Thyroid gland (tissue), 4 donors: ENCODE measurements around the gene CYP4F12.

Experiments used
- POLR2A ChIP-seq, 2 donors: fragments of 450-650 bp; IDR thresholded peaks; one replicate each; pipeline ENCODE4 v1.6.1; 2017; ENCODE audit warnings: antibody characterized with exemption in 2 of 2, mild to moderate bottlenecking in 2 of 2, moderate library complexity in 1 of 2
- TF ChIP-seq, protein P1 (sequence below), 6 experiments: fragments of 200-600 bp in 3 of 6; fragments of 450-650 bp in 3 of 6; sonication (generic) in 3 of 6; IDR thresholded peaks; one replicate each; pipeline ENCODE4 v1.5.1; 2016 to 2019; ENCODE audit warnings: antibody characterized with exemption in 6 of 6, mild to moderate bottlenecking in 2 of 6, inconsistent platforms in 1 of 6, moderate library complexity in 1 of 6

- TF ChIP-seq, protein P1, sequence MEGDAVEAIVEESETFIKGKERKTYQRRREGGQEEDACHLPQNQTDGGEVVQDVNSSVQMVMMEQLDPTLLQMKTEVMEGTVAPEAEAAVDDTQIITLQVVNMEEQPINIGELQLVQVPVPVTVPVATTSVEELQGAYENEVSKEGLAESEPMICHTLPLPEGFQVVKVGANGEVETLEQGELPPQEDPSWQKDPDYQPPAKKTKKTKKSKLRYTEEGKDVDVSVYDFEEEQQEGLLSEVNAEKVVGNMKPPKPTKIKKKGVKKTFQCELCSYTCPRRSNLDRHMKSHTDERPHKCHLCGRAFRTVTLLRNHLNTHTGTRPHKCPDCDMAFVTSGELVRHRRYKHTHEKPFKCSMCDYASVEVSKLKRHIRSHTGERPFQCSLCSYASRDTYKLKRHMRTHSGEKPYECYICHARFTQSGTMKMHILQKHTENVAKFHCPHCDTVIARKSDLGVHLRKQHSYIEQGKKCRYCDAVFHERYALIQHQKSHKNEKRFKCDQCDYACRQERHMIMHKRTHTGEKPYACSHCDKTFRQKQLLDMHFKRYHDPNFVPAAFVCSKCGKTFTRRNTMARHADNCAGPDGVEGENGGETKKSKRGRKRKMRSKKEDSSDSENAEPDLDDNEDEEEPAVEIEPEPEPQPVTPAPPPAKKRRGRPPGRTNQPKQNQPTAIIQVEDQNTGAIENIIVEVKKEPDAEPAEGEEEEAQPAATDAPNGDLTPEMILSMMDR (IDR thresholded peaks at IDR 0.05), result no peak
- no peak for TF ChIP-seq POLR2A (IDR thresholded peaks at IDR 0.05)
These were observed 10.5 kb downstream of the CYP4F12 start for GRCh38 chr19:15683411-15683810.
